Endodermal cell (in vitro differentiated cells): ENCODE results near the gene RNF212. TPM values are rescaled to one million over a fixed set of nuclear protein-coding genes. Genes with fewer than 3 reads are reported as not detected.
A peak's percentile ranks its signal among the peaks of the same experiment; 100 is the strongest.

ENCODE experiments used
- DNase-seq: peaks from one replicate; pipeline ENCODE4 v3.0.0-alpha.2; 2017
- H3K27ac ChIP-seq: 2 replicates; pipeline ENCODE4 v1.5.1; 2013; ENCODE audit warnings: mild to moderate bottlenecking, low read depth, low read length, moderate library complexity
- H3K27me3 ChIP-seq: 2 replicates; pipeline ENCODE4 v1.6.1; 2013; ENCODE audit warnings: mild to moderate bottlenecking, low read length, moderate library complexity; ENCODE audit not compliant: insufficient read depth, control insufficient read depth, poor library complexity, severe bottlenecking
- H3K36me3 ChIP-seq: 2 replicates; pipeline ENCODE4 v1.7.0; 2013; ENCODE audit warnings: mild to moderate bottlenecking, low read length, moderate library complexity; ENCODE audit not compliant: control insufficient read depth, insufficient read depth
- H3K4me1 ChIP-seq: one replicate; pipeline ENCODE4 v1.7.0; 2013; ENCODE audit warnings: low read length; ENCODE audit not compliant: control insufficient read depth, insufficient read depth
- H3K4me3 ChIP-seq: 2 replicates; pipeline ENCODE4 v1.5.1; 2013; ENCODE audit warnings: mild to moderate bottlenecking, low read length, moderate library complexity
- H3K9ac ChIP-seq: 2 replicates; pipeline ENCODE4 v1.6.1; 2013; ENCODE audit warnings: mild to moderate bottlenecking, low read length, moderate library complexity; ENCODE audit not compliant: poor library complexity, severe bottlenecking; ENCODE audit errors: extremely low read depth
- H3K9me3 ChIP-seq: 2 replicates; pipeline ENCODE4 v1.6.1; 2013; ENCODE audit warnings: mild to moderate bottlenecking, low read length, moderate library complexity; ENCODE audit not compliant: control insufficient read depth
- H3K27ac Mint-ChIP-seq: 2 replicates; pipeline ENCODE4 v1.8.0; 2020; ENCODE audit warnings: mixed read lengths
- H3K27me3 Mint-ChIP-seq: 2 replicates; pipeline ENCODE4 v1.8.0; 2021; ENCODE audit warnings: mild to moderate bottlenecking, mixed read lengths; ENCODE audit not compliant: insufficient read depth
- H3K36me3 Mint-ChIP-seq: 2 replicates; pipeline ENCODE4 v1.8.0; 2020; ENCODE audit warnings: low read depth, mixed read lengths
- H3K4me1 Mint-ChIP-seq: 2 replicates; pipeline ENCODE4 v1.8.0; 2020; ENCODE audit warnings: mixed read lengths
- H3K4me3 Mint-ChIP-seq: 2 replicates; pipeline ENCODE4 v1.8.0; 2020; ENCODE audit warnings: mild to moderate bottlenecking, moderate library complexity, mixed read lengths
- H3K9me3 Mint-ChIP-seq: 2 replicates; pipeline ENCODE4 v1.8.0; 2020; ENCODE audit warnings: mild to moderate bottlenecking, mixed read lengths
- WGBS, 2 experiments: methylation state at CpG; one replicate each; pipeline versions ENCODE4 v1.1.5 to v1.1.7; 2013; ENCODE audit warnings: missing lambda C conversion rate in 2 of 2, mixed read lengths in 1 of 2; ENCODE audit not compliant: insufficient coverage in 1 of 2, insufficient read length in 1 of 2; 5-methylcytosine and 5-hydroxymethylcytosine counted together
- total RNA-seq, 2 donors: library from RNA; stranded (reverse); fragmentation: NEBNext Ultra II Directional in 1 of 2; extraction: Animal tissue kit (Norgen Biotek cat#: 25700) in 1 of 2; gene quantifications; 2 replicates in 1 of 2; 3 replicates in 1 of 2; pipeline ENCODE4 v1.2.1, GENCODE V29; 2021
- TF ChIP-seq, protein P1 (sequence below): fragments of 200-600 bp; sonication (generic); conservative IDR thresholded peaks from 2 replicates; pipeline ENCODE4 v1.5.0; 2021; ENCODE audit warnings: antibody characterized with exemption, mild to moderate bottlenecking

Gene RNF212
- total RNA-seq, 2 donors from 2014 or later, result 3.4 to 5.6 TPM

- peaks cover 84% of the 10 kb centered on the region for H3K27me3 ChIP-seq
- TF ChIP-seq, protein P1, sequence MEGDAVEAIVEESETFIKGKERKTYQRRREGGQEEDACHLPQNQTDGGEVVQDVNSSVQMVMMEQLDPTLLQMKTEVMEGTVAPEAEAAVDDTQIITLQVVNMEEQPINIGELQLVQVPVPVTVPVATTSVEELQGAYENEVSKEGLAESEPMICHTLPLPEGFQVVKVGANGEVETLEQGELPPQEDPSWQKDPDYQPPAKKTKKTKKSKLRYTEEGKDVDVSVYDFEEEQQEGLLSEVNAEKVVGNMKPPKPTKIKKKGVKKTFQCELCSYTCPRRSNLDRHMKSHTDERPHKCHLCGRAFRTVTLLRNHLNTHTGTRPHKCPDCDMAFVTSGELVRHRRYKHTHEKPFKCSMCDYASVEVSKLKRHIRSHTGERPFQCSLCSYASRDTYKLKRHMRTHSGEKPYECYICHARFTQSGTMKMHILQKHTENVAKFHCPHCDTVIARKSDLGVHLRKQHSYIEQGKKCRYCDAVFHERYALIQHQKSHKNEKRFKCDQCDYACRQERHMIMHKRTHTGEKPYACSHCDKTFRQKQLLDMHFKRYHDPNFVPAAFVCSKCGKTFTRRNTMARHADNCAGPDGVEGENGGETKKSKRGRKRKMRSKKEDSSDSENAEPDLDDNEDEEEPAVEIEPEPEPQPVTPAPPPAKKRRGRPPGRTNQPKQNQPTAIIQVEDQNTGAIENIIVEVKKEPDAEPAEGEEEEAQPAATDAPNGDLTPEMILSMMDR, result no peak
- no peak for DNase-seq
Observed at GRCh38 chr4:1060621-1061020, 52.7 kb downstream of the RNF212 start.

DNA sequence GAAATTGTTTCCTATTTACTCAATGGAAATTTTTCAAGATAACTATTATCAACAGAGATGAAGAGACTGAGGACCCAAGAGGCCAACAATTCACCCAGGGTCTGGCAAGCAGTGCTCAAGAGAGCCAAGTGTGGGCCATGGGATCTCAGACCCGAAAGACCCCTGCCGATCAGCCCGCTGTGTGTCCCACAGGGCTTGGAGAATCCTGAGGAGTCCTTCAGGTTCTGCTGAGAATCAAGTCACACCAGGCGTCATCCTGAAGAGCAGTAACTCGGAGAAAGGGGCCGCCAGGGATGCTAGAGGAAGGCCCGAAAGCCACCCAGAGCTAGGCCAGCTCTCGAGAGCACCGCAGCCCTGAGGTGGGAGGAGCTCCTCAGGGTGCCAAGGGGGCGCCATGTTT is 53.2 kb downstream of the RNF212 start:
- Mint-ChIP-seq H3K27me3 (peaks cover 74% of the 10 kb centered on the region), H3K9me3 (no peaks in the 10 kb centered on the region), H3K4me1 (no peaks in the 10 kb centered on the region), H3K4me3 (no peak overlapping the region), H3K27ac (no peak overlapping the region), H3K36me3 (no peaks in the 10 kb centered on the region)
- 74 to 75% methylated on average over 6 to 10 of the region's 10 CpGs for WGBS, 2 experiments
- Histone ChIP-seq H3K9ac (no peak overlapping the region), H3K27me3 (peaks cover 84% of the 10 kb centered on the region), H3K4me1 (no peaks in the 10 kb centered on the region), H3K4me3 (no peak overlapping the region), H3K27ac (no peak overlapping the region), H3K36me3 (no peaks in the 10 kb centered on the region), H3K9me3 (no peaks in the 10 kb centered on the region)
- TF ChIP-seq, protein P1, result no peak
- peak; percentile 32 for DNase-seq

More at GRCh38 chr4:1060621-1061020, 52.7 kb downstream of the RNF212 start:
- Histone ChIP-seq H3K9me3 (no peaks in the 10 kb centered on the region), H3K27ac (no peak overlapping the region), H3K36me3 (no peaks in the 10 kb centered on the region), H3K9ac (no peak overlapping the region), H3K4me1 (no peaks in the 10 kb centered on the region), H3K4me3 (no peak overlapping the region)
- H3K4me1 Mint-ChIP-seq, result no peaks in the 10 kb centered on the region
- no peak overlapping the region for H3K4me3 Mint-ChIP-seq
- no peaks in the 10 kb centered on the region for H3K36me3 Mint-ChIP-seq
- WGBS, 2 experiments, result 93 to 96% methylated on average over 5 to 9 of the region's 9 CpGs
- no peaks in the 10 kb centered on the region for H3K9me3 Mint-ChIP-seq
- peaks cover 74% of the 10 kb centered on the region for H3K27me3 Mint-ChIP-seq
- no peak overlapping the region for H3K27ac Mint-ChIP-seq

DNA sequence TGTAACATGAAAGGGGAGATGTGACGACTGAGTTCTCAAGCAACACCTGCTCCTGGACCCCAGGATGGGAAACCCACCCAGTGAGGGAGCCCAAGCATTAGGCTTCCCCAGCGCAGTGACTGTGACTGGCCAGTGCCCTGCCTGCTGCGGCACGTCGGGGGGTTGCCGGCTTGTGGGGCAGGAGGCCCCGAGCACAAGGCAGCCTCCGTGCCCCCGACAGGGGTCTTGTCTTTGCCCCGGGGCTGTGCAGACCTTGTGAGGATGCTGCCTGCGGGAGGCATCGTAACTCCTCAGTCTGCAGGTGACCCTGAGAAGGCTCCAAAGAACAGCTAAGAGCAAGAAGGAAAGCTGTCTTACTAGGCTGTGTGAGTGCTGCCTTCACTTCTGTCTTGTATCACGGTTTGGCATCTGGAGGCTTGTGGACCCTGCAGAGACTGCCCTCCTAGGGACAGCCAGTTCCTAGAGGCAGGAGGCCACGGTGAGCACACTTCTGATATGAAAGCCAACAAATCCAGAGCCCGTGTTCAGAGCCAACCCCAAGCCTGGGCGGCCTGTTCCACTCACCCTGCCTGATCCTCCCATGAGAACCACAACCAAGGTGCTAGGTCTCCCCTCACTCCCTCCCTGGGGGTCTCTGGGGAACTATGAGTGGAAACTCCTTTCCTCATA is 54.2 kb downstream of the RNF212 start:
- Histone ChIP-seq H3K9ac (no peak overlapping the region), H3K27me3 (peaks cover 84% of the 10 kb centered on the region), H3K9me3 (no peaks in the 10 kb centered on the region), H3K4me1 (no peaks in the 10 kb centered on the region), H3K36me3 (no peaks in the 10 kb centered on the region), H3K4me3 (no peak overlapping the region), H3K27ac (no peak overlapping the region)
- Mint-ChIP-seq H3K27ac (no peak overlapping the region), H3K9me3 (no peaks in the 10 kb centered on the region), H3K4me1 (no peaks in the 10 kb centered on the region), H3K36me3 (no peaks in the 10 kb centered on the region), H3K27me3 (peaks cover 69% of the 10 kb centered on the region), H3K4me3 (no peak overlapping the region)
- peak; percentile 49 for DNase-seq
- TF ChIP-seq, protein P1, result no peak
- WGBS, 2 experiments, result 82 to 88% methylated on average over 6 to 16 of the region's 16 CpGs
